ENCODE results near the gene RIOK1. TPM values are rescaled to one million over a fixed set of nuclear protein-coding genes. Genes with fewer than 3 reads are reported as not detected.

The RIOK1 gene
- total RNA-seq, 4 donors from 2014 or later = 9.8 to 66.5 (median 23.9) TPM

- peak; percentile 54 for DNase-seq
- H3K36me3 ChIP-seq = no peaks in the 10 kb centered on the region
- peaks cover 0 to 12% (median 0%) of the 10 kb centered on the region in 4 donors for H3K4me1 ChIP-seq
- intact Hi-C loops (cut with DNase I; ENCODE audit: low total_unique reads) = no loop called here
- in situ Hi-C loops (cut with MboI; ENCODE audit: low pct_ligation_motif_present in 1 of 4, low pct_unique_long_range_greater_than_20kb in 1 of 4, low sequenced_read_pairs in 3 of 4) = no loop called here
- TF ChIP-seq POLR2A (IDR thresholded peaks at IDR 0.05) (no peak), EP300 (IDR thresholded peaks at IDR 0.05; ENCODE audit: low read depth) (no peak), CTCF (IDR thresholded peaks at IDR 0.05) (no peak), POLR2AphosphoS5 (IDR thresholded peaks at IDR 0.05) (no peak)
- H3K9me3 ChIP-seq = no peaks in the 10 kb centered on the region
- WGBS, 2 donors (ENCODE audit: low coverage in 1 of 2) = 36 to 58% methylated on average over 7 to 13 of the region's 13 CpGs
- no peak overlapping the region for H3K27ac ChIP-seq
- no peak overlapping the region for H3K4me3 ChIP-seq
- no peaks in the 10 kb centered on the region for H3K27me3 ChIP-seq
Observed at GRCh38 chr6:7467007-7467897, 77.6 kb downstream of the RIOK1 start.

Other genes starting within 250 kb of the RIOK1 start
- 10 to 100 TPM; 12.7 to 68.9 (median 50.3) TPM for gene SSR1, start 76.6 kb upstream of the RIOK1 start, total RNA-seq
- not detected for gene CAGE1, start 66 bp upstream of the RIOK1 start, total RNA-seq
- 100 to 1,000 TPM; 160 to 243 (median 202) TPM for gene DSP, start 151.9 kb downstream of the RIOK1 start, total RNA-seq
- 10 to 100 TPM in 3 of 4 donors, 1 to 10 TPM in 1; 7.9 to 31.8 (median 16.6) TPM for gene SNRNP48, start 200.4 kb downstream of the RIOK1 start, total RNA-seq